K562 (cell line): Measurements from ENCODE around the gene POMGNT1.

Source experiments
- CTCF ChIP-seq, 3 experiments: IDR thresholded peaks in 2 of 3; conservative IDR thresholded peaks in 1 of 3; 2 replicates each; pipeline ENCODE4 v1.5.1; 2011 to 2012; ENCODE audit warnings: low read length in 3 of 3, mild to moderate bottlenecking in 3 of 3, control low read depth in 2 of 3, improper control_type of control experiment in 1 of 3, inconsistent platforms in 1 of 3, low read depth in 1 of 3, mixed read lengths in 1 of 3, moderate library complexity in 1 of 3; ENCODE audit not compliant: insufficient read depth in 2 of 3
- EP300 ChIP-seq: IDR thresholded peaks from 2 replicates; pipeline ENCODE4 v1.6.1; 2012; ENCODE audit warnings: low read length, improper control_type of control experiment
- POLR2A ChIP-seq: fragments of 450-650 bp; conservative IDR thresholded peaks from 2 replicates; pipeline ENCODE4 v1.6.1; 2016
- SIX5 ChIP-seq, 2 experiments: IDR thresholded peaks; 2 replicates each; pipeline ENCODE4 v1.6.1; 2011; ENCODE audit warnings: low read length in 2 of 2, borderline replicate concordance in 1 of 2, low read depth in 1 of 2, mild to moderate bottlenecking in 1 of 2, moderate library complexity in 1 of 2; ENCODE audit not compliant: insufficient read depth in 1 of 2

- no peak for TF ChIP-seq CTCF (IDR thresholded peaks at IDR 0.05 in 2 of 3, conservative IDR thresholded peaks at IDR 0.05 in 1 of 3; ENCODE audit: insufficient read depth in 2 of 3, low read depth in 1 of 3, low read length in 3 of 3)
- TF ChIP-seq SIX5 (IDR thresholded peaks at IDR 0.05; ENCODE audit: borderline replicate concordance in 1 of 2, insufficient read depth in 1 of 2, low read depth in 1 of 2, low read length in 2 of 2) = no peak
- TF ChIP-seq EP300 = no peak
- TF ChIP-seq POLR2A = no peak
These were observed 7.1 kb downstream of the POMGNT1 start for GRCh38 chr1:46191033-46191701.
